HG03175 (cell line): ENCODE data around the gene SMOC2.
"Not testable (repeated sequence)": the region's sequence is repeated elsewhere in the genome, so short reads cannot be mapped to it uniquely, and the experiment has no call there.

Experiments used
- ATAC-seq: cut with Tn5 transposase; IDR thresholded peaks from one replicate; pipeline ENCODE4 v1.9.1; 2021; ENCODE audit warnings: mild to moderate bottlenecking, moderate library complexity; ENCODE audit not compliant: unreplicated experiment

SMOC2 gene

DNA sequence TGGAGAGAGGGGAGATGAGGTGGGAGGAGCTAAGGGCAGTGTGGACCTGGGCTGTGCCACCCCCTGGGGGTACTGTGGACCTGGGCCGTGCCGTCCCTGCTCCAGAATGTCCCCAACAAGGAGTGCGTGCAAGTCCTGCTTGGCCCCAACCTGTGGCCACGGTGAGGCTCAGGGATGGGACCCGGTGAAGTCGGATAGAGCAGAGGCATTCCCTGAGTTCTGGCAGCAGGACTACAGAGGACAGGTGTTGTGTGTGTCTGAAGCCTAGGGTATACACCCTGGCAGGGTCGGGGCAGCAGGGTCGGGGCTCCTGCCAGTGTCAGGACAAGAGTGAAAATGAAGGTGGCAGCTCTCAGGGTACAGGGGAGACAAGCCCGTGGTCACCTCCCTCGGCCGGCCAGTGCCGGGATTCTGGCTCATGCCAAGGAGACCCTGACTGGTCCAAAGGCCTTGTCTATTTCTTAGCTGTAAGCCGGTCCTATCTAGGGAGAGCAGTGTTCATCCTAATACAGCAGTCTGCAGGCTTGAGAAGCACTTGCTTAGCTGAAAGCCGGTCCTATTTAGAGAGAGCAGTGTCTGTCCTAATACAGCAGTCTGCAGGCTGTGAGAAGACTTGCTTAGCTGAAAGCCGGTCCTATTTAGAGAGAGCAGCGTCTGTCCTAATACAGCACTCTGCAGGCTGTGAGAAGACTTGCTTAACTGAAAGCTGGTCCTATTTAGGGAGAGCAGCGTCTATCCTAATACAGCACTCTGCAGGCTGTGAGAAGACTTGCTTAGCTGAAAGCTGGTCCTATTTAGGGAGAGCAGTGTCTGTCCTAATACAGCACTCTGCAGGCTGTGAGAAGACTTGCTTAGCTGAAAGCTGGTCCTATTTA is 95.9 kb downstream of the SMOC2 start:
- ATAC-seq = no peak

DNA sequence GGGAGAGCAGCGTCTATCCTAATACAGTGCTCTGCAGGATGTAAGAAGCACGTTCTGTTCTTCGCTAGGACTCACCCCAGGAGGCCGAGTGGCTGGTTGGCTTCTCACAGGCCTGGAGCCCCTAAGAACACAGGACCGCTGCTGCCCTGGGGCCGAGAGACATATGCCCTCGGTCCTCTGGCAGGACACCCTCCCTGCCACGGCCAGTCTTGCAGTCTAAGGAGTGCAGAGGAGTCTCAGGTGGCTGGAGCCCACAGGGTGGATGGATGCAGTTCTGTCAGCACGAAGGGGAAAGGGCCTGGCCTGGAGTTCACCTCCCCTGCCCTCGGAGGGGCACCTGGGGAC is 96.5 kb downstream of the SMOC2 start:
- no peak for ATAC-seq

DNA sequence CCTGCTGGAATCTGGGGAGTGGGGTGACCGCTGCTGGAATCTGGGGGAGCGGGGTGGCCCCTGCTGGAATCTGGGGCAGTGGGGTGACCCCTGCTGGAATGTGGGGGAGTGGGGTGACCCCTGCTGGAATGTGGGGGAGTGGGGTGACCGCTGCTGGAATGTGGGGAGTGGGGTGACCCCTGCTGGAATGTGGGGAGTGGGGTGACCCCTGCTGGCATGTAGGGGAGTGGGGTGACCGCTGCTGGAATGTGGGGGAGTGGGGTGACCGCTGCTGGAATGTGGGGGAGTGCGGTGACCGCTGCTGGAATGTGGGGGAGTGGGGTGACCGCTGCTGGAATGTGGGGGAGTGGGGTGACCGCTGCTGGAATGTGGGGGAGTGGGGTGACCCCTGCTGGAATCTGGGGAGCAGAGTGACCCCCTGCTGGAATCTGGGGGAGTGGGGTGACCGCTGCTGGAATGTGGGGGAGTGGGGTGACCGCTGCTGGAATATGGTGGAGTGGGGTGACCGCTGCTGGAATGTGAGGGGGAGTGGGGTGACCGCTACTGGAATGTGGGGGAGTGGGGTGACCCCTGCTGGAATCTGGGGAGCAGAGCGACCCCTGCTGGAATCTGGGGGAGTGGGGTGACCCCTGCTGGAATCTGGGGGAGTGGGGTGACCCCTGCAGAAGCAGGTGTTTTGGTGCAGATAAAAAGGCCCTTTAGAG is 97.4 kb downstream of the SMOC2 start:
- ATAC-seq = not testable (repeated sequence)

DNA sequence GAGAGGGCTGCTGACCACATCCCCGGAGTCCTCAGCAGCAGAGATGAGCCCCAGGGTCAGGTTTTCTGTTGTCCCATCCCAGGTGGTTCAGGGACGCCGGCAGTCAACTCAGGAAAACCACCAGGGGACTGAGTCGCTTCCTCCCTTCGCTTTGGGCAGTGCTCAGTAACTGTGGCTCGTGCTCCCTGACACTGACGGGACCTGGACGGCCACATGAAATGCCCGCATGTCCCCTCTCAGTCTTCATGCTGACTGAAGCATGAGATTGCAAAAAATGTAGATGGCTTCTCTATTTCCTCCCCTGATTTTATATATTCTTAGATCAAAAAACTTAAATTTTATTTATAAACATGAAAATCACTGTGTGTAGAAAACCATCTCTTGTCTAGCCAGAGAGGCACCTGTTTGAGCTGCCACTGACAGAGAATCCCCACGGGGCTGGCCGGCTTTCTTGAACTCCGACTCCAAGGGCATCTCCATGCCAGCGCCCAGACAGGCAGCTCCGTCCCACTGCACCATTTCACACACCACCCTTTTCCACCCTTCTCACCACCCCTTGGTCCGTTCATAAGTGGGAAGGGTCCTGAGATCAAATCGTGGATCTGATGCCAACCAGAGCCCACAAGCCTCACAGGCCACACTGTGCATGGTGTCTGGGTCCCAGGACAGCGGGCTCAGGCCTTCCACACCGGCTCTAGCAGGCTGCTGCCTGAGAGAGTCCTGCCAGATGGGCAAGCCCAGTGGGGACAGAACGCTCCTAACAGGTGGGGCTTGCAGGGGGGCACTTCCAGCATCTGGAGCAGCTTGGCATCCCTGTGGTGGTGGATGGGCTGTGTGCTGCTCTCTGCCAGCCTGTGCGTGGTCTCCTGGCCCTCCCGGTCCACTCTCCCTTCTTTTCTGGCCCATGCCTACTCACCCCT is 98.2 kb downstream of the SMOC2 start:
- no peak for ATAC-seq

DNA sequence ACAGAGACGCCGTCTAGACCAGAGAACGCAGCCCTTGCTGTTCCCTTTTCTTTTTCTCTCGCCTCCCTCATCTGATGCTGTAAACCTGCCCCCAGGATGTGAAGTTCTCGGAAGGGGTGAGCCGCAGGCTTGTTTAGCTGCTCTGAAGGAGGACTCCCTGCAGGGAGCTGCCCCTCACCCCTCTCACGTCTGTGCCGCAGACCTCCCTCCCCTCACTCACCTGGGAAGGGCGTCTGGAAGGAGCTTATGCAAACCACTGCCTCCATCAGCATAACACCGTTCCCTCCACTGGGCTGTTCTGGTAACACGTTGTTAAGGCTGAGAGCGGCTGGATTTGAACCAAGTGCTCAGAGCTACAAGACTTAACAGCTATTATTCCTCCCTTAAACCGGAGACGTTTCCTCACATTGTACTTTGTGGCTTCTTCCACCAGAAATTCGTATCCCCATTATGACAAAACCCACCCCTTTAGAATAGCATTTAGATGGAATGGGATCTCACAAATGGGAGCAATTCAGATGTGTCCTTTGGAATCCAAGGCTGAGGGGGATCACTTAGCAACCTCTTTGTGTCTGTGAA is 99.8 kb downstream of the SMOC2 start:
- no peak for ATAC-seq

DNA sequence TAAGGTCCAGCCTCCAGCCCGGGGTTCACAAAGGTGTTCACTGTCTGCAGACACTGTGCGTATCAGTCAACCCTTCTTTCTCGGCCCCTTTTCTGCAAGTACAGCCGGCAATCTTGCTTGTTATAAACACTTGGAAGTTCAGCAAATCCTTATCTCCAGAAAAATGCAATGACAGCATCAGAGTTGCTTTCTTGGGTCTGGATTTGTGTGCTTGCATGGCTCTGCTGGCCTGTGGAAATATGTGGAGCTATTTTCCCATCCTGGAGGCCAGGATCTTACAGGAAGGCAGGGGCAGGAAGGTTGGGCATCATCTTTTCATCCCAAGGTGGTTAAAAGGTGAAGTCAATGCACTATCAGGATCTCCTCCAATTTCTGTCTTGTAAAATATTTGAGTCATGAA is 100.3 kb downstream of the SMOC2 start:
- no peak for ATAC-seq

DNA sequence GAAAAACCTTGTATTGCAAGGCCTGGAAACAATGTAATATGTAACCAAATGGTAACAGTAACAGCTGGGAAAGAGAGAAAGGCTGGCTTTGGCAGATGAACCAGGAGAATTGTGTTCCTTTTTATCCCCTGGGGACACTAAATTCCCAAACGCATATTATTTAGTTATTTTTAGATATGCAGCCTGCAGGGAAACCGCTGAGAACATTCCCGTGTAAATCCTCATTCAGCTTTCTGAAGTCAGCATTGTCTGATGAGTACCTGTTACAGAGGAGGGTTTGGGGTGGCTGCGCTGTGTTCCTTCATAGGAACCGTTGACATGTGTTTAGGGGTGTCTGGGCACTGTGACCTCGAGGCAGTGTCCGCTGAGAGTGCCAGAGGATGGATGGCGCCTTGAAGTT is 101.3 kb downstream of the SMOC2 start:
- no peak for ATAC-seq

DNA sequence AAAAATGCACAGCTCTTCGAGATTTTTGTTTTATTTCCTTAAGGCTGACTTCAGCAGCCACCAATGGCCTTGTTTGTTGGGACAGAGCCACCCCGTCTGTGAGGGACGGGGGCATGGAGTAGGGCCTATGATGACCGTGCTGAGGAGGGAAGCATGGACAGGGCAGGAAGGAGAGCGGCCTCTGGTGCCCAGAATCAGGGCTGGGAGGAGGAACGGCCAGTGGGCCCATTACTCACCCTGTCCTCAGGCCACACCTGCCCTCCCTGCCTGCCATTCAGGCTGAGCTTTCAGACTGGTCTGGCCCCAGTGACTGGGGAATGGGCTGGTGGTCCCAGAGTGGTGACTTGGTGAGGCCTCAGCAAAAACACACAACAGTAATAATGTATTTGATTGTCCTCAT is 104.4 kb downstream of the SMOC2 start:
- no peak for ATAC-seq

DNA sequence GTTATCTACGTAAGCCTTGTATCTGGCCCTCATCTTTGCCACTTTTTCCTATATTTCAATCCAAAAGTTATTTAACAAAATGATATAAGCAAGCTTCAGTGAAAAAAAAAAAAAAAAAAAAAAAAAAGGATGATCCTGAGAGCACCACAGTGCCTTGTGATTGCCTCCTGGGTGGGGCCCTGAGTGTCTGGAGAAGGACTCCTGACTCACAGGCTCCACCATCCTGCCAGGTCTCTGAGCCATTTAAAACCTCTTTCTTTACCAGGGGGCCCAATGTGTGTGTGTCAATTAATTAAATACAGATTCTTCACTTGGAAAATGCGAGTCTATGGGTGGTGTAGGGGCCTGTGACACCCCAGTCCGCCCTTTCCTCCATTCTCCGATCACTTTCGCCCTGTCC is 105.2 kb downstream of the SMOC2 start:
- ATAC-seq = no peak

DNA sequence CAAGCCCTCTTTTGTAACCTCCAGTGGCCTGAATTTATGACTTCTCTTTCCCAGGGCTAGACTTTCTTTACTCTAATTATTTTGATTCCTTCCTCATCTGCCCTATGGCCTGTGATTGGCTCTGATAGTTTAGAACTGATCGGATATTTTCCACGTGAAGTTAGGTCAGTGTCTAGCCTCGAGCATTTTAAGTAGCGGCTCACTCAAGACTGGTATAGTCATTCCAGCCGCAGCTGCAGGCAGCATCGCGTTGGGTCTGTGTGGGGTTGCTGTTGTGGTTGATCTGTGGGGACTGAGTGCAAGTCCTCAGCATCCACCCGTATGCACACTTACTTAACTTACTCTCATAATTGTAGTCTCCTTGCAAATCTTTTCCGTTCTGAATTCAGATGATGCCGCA is 105.7 kb downstream of the SMOC2 start:
- no peak for ATAC-seq

DNA sequence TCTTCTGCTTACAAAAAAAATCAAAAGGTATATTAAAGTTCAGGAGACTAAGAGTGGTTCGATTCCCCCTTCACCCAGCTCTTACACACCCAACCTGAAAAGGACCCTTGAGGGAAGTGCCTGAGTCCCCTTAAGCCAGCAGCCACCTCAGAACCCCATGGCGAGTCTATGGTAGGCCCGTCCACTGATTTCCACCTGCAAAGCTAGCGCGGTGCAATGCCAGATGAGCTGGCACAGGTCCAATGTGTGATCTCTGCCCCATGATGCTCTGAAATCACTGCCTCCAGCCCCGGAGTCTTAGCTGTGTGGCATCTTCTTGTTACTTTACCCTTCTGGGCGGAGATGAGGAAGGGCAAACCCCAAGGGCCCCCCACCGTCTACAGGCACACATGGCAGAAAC is 109.3 kb downstream of the SMOC2 start:
- no peak for ATAC-seq

DNA sequence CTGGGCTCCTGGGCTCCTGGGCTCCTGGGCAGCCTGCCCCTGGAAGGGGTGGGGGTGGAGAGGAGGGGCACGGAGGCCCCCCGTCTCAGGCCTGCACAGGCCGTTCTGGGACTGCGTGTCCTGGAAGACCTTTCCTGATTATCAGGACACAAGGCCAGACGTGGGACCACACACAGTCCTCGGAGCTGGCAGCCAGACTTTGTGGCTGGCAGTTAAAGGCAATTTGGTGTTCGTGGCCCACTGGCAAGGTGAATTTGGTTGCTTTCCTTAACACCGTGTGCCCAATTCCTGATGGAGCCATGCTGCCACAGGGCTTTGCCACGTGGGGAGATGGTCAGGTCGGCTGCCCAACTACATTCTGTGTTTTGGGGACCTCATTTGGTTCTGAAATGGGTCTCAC is 113.5 kb downstream of the SMOC2 start:
- ATAC-seq = no peak

DNA sequence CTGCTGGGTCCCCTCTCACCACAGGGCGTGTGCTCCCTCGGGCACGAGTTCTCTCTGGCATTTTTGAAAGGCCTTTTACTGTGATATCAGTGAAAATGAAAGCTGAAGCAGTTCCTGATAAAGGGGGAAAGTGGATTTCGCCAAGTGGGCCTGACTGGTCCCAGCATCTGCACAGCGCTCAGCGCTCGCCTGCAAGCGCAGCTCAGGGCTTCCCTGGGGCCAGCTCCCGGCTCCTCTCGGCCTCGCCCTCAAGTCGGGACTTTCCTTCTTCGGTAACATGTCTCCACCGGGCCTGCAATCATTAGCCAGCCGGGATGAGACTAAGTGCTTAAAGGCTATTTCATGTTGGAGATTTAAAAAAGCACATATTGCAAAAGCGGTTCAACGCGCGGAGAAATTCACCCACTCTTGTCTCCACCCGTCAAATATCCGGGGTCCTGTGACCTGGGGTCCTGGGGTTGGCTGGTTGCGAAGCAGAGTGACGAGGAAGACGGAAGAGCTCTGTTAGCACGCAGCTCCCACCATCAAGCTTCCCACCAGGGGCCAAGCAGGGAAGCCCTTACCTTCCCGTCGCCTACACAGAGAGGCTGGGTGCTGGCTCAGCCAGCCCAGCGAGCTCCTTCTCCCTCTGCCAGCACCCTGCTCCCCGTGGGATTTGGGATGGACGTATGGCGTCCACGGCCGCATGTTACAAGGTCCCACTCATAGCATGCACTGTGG is 114.1 kb downstream of the SMOC2 start:
- no peak for ATAC-seq

DNA sequence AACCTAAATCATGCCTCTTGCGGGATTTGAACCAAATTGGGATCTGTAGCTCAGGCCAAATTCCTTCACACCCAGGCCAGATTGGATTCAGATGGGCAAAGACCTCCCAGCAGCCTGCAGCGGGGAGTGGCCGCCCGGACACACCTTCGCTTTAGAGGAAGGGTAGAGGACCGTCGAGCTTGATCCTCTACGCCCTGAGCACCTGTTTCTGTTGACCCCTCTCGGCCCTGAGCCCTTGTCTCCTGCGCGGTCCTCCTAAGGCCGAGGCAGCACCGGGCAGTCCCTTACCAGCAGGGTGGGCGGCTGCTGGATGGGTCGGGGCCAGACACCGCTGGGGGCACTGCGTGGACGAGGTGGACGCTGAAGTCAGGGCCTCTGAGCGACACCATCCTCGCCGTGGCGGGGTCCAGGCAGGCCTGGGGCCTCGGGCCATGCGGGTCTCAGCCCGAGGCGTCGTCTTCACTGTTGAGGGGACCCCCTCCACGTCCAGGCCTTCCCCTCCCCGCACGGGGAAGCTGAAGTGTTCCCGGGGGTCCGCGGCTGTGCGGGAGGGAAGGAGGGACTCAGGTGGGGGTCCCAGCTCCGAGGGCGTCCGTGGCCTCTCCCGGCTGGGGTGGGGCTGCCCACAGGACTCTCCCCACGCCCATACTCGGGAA is 114.8 kb downstream of the SMOC2 start:
- ATAC-seq = no peak

DNA sequence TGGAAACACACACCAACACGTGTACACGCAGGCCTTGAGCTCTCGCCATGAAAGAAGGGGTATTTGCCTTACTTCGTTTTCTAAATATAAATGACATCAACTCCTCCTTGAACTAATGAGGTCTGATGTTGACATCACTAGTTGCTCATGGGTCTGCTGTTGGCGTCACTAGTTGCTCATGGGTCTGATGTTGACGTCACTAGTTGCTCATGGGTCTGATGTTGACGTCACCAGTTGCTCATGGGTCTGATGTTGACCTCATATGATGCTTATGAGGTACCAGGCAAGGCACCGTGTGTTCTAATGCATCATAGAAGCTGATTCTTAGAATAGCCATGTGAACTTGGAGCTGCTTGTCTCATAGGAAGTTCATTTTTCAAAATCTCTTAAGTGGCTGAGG is 116.5 kb downstream of the SMOC2 start:
- ATAC-seq = no peak

DNA sequence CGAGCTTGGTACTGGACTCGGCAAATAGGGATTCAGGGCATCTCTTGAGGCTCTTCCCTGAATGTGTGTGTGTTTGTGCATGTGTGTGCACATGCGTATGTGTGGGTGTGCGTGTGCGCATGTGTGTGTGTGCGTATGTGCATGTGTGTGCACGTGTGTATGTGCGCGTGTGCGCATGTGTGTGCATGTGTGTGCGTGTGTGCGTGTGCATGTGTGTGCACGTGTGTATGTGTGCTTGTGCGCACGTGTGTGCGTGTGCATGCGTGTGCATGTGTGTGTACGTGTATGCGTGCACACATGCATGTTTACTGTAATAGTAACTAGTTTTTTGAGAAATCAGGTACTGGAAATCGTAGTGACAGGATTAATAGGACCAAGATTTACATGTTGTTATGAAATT is 117.7 kb downstream of the SMOC2 start:
- ATAC-seq = no peak

DNA sequence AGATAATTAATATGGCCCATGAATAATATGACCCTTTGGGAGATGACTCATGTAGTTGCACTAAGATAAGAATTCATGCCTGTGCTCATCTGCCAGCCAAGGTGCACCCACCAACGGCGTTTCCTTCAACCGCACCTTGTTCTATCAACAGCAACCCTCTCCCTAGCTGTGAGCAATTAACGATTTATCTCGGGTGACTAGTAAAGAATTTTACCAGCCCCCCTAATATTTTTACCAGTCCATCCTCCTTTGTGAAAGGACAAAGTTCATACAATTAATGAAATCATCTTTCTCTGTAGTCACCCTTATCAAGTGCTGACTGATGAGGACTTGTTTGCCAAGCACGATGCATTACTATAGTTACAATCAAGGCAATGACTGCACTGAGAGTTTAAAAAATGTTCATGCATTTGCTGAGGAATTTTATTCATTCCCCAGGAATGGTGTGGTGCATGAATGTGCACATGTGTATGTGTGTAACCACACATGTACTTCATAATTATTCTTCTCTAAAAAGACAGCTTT is 118.7 kb downstream of the SMOC2 start:
- ATAC-seq = no peak

DNA sequence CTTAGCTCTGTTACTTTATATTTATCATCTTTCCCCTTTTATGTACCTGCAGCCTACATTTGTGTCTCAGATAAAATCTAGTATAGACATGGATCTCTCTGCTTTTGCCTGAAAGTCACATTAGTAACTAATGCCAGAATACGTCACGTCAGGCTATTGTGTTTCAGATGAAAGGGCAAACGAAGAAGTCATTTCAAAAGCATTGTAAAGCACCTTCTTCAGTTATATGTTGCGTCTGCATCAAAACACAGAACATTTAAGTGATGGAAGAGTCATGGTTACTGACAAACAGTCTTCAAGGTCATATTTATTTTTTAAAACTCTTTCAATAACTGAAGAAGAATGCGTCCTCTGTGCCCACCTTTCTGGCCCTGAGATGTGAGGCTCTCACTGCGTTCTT is 119.1 kb downstream of the SMOC2 start:
- ATAC-seq = no peak

DNA sequence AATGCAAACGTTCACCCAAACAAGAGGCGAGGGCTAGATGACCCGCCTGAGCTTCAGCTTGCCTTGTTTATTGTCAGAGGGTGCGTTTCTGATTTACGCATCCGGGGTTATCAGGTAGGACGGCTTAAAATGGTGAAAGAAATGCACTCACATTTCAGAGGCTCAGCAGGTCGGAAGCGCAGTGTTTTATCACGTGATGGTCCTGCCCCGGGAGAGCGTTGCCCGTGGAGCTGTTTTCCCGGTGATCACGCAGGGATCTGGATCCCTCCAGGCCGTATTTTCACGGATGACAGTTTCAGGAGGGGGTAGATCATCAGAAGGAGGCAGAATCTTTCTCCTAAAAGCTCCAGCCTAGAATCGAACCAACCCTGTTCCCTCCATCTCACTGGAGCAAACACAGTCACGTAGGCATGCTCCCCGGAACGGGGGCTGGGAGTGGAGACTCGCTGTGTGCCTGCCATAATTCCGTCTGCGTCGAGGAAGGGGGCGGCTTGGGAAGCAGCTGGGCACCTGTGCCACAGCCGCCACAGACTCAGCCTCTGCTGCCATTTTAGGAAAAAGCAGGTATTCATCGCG is 121.7 kb downstream of the SMOC2 start:
- no peak for ATAC-seq
